Measurements from ENCODE around the gene HELLS.

HELLS gene

GRCh38 chr10:94571081-94571480, 25.5 kb downstream of the HELLS start:
- DNase-seq (ENCODE audit: extremely low read depth, low read depth) = no peak
- TF ChIP-seq, protein P1, sequence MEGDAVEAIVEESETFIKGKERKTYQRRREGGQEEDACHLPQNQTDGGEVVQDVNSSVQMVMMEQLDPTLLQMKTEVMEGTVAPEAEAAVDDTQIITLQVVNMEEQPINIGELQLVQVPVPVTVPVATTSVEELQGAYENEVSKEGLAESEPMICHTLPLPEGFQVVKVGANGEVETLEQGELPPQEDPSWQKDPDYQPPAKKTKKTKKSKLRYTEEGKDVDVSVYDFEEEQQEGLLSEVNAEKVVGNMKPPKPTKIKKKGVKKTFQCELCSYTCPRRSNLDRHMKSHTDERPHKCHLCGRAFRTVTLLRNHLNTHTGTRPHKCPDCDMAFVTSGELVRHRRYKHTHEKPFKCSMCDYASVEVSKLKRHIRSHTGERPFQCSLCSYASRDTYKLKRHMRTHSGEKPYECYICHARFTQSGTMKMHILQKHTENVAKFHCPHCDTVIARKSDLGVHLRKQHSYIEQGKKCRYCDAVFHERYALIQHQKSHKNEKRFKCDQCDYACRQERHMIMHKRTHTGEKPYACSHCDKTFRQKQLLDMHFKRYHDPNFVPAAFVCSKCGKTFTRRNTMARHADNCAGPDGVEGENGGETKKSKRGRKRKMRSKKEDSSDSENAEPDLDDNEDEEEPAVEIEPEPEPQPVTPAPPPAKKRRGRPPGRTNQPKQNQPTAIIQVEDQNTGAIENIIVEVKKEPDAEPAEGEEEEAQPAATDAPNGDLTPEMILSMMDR (IDR thresholded peaks at IDR 0.05; ENCODE audit: low read depth, low read length, missing control alignments) = no peak
- H3K4me3 ChIP-seq (replicated peaks; ENCODE audit: low read depth, low read length) = no peak overlapping the region

DNA sequence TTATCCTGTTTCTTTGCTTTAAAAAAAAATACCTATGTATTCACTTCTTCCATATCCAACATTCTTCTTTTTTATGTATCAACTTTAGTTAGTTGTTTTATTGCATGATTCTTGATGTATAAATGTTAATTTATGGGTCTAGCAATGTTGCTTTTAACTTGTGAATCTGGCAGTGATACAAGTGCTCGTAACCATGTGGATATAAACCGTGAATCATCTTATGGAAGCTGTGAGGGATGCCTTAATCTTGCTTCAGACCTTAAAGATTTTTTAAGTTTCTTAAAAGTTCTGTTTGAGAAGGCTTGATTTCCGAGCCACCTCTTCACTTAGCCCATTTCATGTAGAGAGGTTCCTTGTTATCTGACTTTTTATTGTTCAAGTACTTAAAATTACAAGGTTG, 25.9 kb downstream of the HELLS start:
- peak; percentile 5 for DNase-seq (ENCODE audit: extremely low read depth, low read depth)
- TF ChIP-seq, protein P1 (IDR thresholded peaks at IDR 0.05; ENCODE audit: low read depth, low read length, missing control alignments) = no peak
- H3K4me3 ChIP-seq (replicated peaks; ENCODE audit: low read depth, low read length) = no peak overlapping the region

GRCh38 chr10:94578790-94579189, 33.2 kb downstream of the HELLS start:
- TF ChIP-seq, protein P1 (IDR thresholded peaks at IDR 0.05; ENCODE audit: low read depth, low read length, missing control alignments) = no peak
- no peak for DNase-seq (ENCODE audit: extremely low read depth, low read depth)
- no peak overlapping the region for H3K4me3 ChIP-seq (replicated peaks; ENCODE audit: low read depth, low read length)

DNA sequence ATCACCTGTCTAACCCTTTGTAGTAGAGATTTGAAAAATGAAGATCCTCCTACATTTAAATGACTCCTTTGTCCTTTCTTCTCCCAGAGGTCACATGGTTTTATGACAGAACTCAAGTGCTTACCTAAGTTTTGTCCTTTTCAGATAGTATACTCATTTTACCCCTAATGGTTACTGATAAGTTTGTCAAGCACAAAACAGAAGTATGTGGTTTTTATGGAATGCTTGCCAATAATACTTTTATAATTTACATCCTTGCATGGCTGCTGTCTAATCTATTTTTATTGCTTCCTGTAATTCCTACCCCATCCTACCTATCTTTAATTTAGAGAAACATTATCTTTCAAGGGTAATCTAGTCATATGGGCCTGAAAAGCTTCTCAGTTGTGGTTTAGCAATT, 37.5 kb downstream of the HELLS start:
- TF ChIP-seq, protein P1 (IDR thresholded peaks at IDR 0.05; ENCODE audit: low read depth, low read length, missing control alignments) = no peak
- no peak for DNase-seq (ENCODE audit: extremely low read depth, low read depth)
- no peak overlapping the region for H3K4me3 ChIP-seq (replicated peaks; ENCODE audit: low read depth, low read length)

GRCh38 chr10:94591461-94592205, 46.0 kb downstream of the HELLS start:
- DNase-seq (ENCODE audit: extremely low read depth, low read depth) = no peak
- H3K4me3 ChIP-seq (replicated peaks; ENCODE audit: low read depth, low read length) = no peak overlapping the region
- TF ChIP-seq, protein P1 (IDR thresholded peaks at IDR 0.05; ENCODE audit: low read depth, low read length, missing control alignments) = no peak

- DNase-seq (ENCODE audit: extremely low read depth, low read depth) = no peak
- TF ChIP-seq, protein P1 (IDR thresholded peaks at IDR 0.05; ENCODE audit: low read depth, low read length, missing control alignments) = no peak
- no peak overlapping the region for H3K4me3 ChIP-seq (replicated peaks; ENCODE audit: low read depth, low read length)
Measured at GRCh38 chr10:94602729-94603515, 57.3 kb downstream of the HELLS start.

Data from HFF-Myc (cell line).